ENCODE results near the gene CACNA1E. TPM values are rescaled to one million over a fixed set of nuclear protein-coding genes. Genes with fewer than 3 reads are reported as not detected.

Gene CACNA1E
- total RNA-seq, 1 donor from 2014 or later = not detected

DNA sequence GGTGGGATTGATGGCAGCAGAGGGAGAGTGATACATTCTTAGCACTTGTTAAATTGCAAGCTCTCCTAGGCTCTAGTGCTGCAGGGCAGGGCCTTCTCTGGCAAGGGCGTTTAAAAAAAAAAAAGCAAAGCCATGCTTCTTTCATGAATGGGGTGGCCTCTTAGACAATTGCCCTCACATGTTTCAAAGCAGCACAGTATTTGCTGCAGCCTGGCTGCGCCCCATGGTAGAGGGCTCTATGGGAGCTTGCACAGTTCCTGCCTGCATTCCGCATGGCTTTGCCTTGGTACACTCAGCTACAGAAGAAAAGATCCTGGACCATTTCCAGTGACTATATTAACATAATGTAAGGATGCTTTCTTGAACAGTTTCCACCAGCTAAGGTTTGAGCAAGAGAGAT is 311.0 kb downstream of the CACNA1E start:
- no peaks in the 10 kb centered on the region for H3K36me3 Mint-ChIP-seq (ENCODE audit: unreplicated experiment)
- H3K4me1 Mint-ChIP-seq (ENCODE audit: unreplicated experiment) = no peaks in the 10 kb centered on the region
- H3K27ac Mint-ChIP-seq (ENCODE audit: unreplicated experiment) = no peak overlapping the region
- TF ChIP-seq, protein P1, sequence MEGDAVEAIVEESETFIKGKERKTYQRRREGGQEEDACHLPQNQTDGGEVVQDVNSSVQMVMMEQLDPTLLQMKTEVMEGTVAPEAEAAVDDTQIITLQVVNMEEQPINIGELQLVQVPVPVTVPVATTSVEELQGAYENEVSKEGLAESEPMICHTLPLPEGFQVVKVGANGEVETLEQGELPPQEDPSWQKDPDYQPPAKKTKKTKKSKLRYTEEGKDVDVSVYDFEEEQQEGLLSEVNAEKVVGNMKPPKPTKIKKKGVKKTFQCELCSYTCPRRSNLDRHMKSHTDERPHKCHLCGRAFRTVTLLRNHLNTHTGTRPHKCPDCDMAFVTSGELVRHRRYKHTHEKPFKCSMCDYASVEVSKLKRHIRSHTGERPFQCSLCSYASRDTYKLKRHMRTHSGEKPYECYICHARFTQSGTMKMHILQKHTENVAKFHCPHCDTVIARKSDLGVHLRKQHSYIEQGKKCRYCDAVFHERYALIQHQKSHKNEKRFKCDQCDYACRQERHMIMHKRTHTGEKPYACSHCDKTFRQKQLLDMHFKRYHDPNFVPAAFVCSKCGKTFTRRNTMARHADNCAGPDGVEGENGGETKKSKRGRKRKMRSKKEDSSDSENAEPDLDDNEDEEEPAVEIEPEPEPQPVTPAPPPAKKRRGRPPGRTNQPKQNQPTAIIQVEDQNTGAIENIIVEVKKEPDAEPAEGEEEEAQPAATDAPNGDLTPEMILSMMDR (IDR thresholded peaks at IDR 0.05) = no peak
- peaks cover 7% of the 10 kb centered on the region for H3K9me3 Mint-ChIP-seq (ENCODE audit: unreplicated experiment)
- no peak overlapping the region for H3K4me3 Mint-ChIP-seq (ENCODE audit: unreplicated experiment)
- no peaks in the 10 kb centered on the region for H3K27me3 Mint-ChIP-seq (ENCODE audit: unreplicated experiment)
- DNase-seq (ENCODE audit: extremely low spot score, unreplicated experiment) = no peak

DNA sequence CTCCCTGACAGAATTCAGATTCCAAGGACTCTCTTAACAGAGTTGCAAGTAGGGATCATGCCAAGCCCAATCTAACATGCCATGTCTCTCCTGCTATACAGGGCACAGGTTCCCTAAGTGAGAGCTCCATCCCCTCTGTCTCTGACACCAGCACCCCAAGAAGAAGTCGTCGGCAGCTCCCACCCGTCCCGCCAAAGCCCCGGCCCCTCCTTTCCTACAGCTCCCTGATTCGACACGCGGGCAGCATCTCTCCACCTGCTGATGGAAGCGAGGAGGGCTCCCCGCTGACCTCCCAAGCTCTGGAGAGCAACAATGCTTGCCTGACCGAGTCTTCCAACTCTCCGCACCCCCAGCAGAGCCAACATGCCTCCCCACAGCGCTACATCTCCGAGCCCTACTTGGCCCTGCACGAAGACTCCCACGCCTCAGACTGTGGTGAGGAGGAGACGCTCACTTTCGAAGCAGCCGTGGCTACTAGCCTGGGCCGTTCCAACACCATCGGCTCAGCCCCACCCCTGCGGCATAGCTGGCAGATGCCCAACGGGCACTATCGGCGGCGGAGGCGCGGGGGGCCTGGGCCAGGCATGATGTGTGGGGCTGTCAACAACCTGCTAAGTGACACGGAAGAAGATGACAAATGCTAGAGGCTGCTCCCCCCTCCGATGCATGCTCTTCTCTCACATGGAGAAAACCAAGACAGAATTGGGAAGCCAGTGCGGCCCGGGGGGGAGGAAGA is 315.0 kb downstream of the CACNA1E start:
- Mint-ChIP-seq H3K27ac (ENCODE audit: unreplicated experiment) (no peak overlapping the region), H3K9me3 (ENCODE audit: unreplicated experiment) (peaks cover 7% of the 10 kb centered on the region), H3K36me3 (ENCODE audit: unreplicated experiment) (no peaks in the 10 kb centered on the region), H3K27me3 (ENCODE audit: unreplicated experiment) (no peaks in the 10 kb centered on the region), H3K4me1 (ENCODE audit: unreplicated experiment) (no peaks in the 10 kb centered on the region), H3K4me3 (ENCODE audit: unreplicated experiment) (no peak overlapping the region)
- DNase-seq (ENCODE audit: extremely low spot score, unreplicated experiment) = no peak
- TF ChIP-seq, protein P1 (IDR thresholded peaks at IDR 0.05) = no peak

DNA sequence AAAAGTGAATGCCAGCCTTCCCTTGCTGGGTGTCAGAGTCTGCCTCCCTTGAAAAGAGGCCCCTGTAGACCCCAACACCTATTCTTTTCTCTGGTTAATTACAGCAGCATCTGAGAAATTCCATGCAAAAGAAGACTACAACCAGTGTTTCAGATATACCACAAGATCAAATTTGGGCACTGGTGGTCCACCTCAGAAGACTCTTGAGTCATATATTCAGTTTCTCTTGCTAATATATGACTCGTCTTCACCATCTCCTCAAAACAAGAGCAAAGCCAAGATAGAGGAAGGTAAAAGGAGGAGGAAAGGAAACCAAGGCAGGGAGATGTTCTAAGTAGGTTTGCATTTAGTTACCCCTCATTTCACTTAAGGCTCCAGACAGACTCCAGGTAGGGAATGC is 318.3 kb downstream of the CACNA1E start:
- Mint-ChIP-seq H3K4me3 (ENCODE audit: unreplicated experiment) (no peak overlapping the region), H3K9me3 (ENCODE audit: unreplicated experiment) (peaks cover 7% of the 10 kb centered on the region)
- TF ChIP-seq, protein P1 (IDR thresholded peaks at IDR 0.05) = no peak

DNA sequence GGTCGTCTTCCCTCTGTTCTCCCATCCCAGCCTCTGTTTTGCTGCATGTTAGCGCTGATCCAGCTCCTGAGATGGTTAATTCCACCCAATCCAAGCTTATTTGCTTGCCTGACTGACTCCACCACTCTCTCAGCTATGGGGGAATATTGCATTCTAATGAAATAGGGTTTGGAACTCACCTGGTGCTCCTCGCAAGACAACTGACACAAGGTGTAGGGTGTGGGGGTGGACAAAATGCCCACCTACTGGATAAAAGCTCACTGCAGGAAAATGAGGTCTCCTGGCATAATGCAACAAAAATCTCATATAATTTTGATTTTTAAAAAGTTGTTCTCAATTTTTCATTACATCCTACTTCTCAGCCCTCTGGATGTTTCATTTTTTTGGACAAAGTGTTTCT is 319.1 kb downstream of the CACNA1E start:
- Mint-ChIP-seq H3K4me3 (ENCODE audit: unreplicated experiment) (no peak overlapping the region), H3K36me3 (ENCODE audit: unreplicated experiment) (no peaks in the 10 kb centered on the region), H3K27ac (ENCODE audit: unreplicated experiment) (no peak overlapping the region), H3K27me3 (ENCODE audit: unreplicated experiment) (no peaks in the 10 kb centered on the region), H3K9me3 (ENCODE audit: unreplicated experiment) (peaks cover 7% of the 10 kb centered on the region), H3K4me1 (ENCODE audit: unreplicated experiment) (no peaks in the 10 kb centered on the region)
- TF ChIP-seq, protein P1 (IDR thresholded peaks at IDR 0.05) = no peak
- DNase-seq (ENCODE audit: extremely low spot score, unreplicated experiment) = no peak

More for the DNA sequence above, 318.3 kb downstream of the CACNA1E start:
- Mint-ChIP-seq H3K27ac (ENCODE audit: unreplicated experiment) (no peak overlapping the region), H3K36me3 (ENCODE audit: unreplicated experiment) (no peaks in the 10 kb centered on the region), H3K27me3 (ENCODE audit: unreplicated experiment) (no peaks in the 10 kb centered on the region), H3K4me1 (ENCODE audit: unreplicated experiment) (no peaks in the 10 kb centered on the region)
- DNase-seq (ENCODE audit: extremely low spot score, unreplicated experiment) = no peak

DNA sequence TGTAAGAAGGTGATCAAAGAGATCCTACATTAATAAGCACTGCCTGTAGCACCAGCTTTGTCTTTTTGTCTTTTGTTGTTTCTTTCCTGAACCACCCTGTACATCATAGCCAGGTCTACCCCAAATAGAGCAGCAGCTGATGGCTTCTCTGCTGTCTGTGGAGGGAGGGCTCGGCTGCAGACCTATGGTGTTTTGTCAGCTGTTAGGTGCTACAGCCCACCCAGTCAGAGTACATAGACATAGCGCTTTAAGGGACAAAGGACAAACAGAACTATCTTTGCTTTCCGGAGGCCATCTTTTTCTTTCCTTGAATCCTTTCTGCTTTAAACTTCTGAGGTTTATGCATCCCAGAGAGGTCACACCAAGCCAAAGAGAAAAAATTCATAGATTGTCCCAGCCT is 320.1 kb downstream of the CACNA1E start:
- Mint-ChIP-seq H3K9me3 (ENCODE audit: unreplicated experiment) (no peaks in the 10 kb centered on the region), H3K36me3 (ENCODE audit: unreplicated experiment) (no peaks in the 10 kb centered on the region), H3K27me3 (ENCODE audit: unreplicated experiment) (no peaks in the 10 kb centered on the region), H3K4me1 (ENCODE audit: unreplicated experiment) (no peaks in the 10 kb centered on the region), H3K4me3 (ENCODE audit: unreplicated experiment) (no peak overlapping the region), H3K27ac (ENCODE audit: unreplicated experiment) (no peak overlapping the region)
- no peak for DNase-seq (ENCODE audit: extremely low spot score, unreplicated experiment)
- TF ChIP-seq, protein P1 (IDR thresholded peaks at IDR 0.05) = no peak
